Ovary (tissue), 9 donors: Measurements from ENCODE around the gene CERKL. TPM values are rescaled to one million over a fixed set of nuclear protein-coding genes. Genes with fewer than 3 reads are reported as not detected.

ENCODE experiments used
- DNase-seq, 5 donors: peaks; one replicate each; pipeline ENCODE4 v3.0.0-alpha.2; 2019 to 2020
- H3K27ac ChIP-seq, 2 donors: fragments of 200-600 bp; one replicate each; pipeline versions ENCODE4 v1.5.1 to v1.8.0; 2019 to 2022
- H3K27me3 ChIP-seq: fragments of 200-600 bp; one replicate; pipeline ENCODE4 v1.8.0; 2022
- H3K36me3 ChIP-seq: fragments of 200-600 bp; sonication (generic); one replicate; pipeline ENCODE4 v1.5.1; 2019
- H3K4me1 ChIP-seq: one replicate; pipeline ENCODE4 v1.8.1; 2013; ENCODE audit warnings: mild to moderate bottlenecking, moderate library complexity; ENCODE audit not compliant: insufficient read depth
- H3K4me3 ChIP-seq: fragments of 200-600 bp; sonication (generic); one replicate; pipeline ENCODE4 v1.5.1; 2017
- H3K9me3 ChIP-seq, 2 donors: fragments of 200-600 bp in 1 of 2; sonication (generic) in 1 of 2; one replicate each; pipeline versions ENCODE4 v1.5.1 to v1.8.1; 2013 to 2019; ENCODE audit warnings: mild to moderate bottlenecking in 1 of 2, moderate library complexity in 1 of 2
- CTCF ChIP-seq, 3 donors: fragments of 450-650 bp in 2 of 3; fragments of 200-600 bp in 1 of 3; IDR thresholded peaks; one replicate each; pipeline versions ENCODE4 v1.5.1 to v1.8.0; 2016 to 2022; ENCODE audit warnings: antibody characterized with exemption in 3 of 3, mild to moderate bottlenecking in 1 of 3
- EP300 ChIP-seq: sonication (generic); formaldehyde crosslinking; IDR thresholded peaks from one replicate; pipeline ENCODE4 v1.6.1; 2017; ENCODE audit warnings: antibody characterized with exemption
- POLR2A ChIP-seq: fragments of 450-650 bp; IDR thresholded peaks from one replicate; pipeline ENCODE4 v1.6.1; 2017; ENCODE audit warnings: antibody characterized with exemption, mild to moderate bottlenecking, moderate library complexity
- WGBS, 3 donors: extraction: QIAGEN DNeasy Blood & Tissue Kit in 1 of 3; methylation state at CpG; one replicate each; pipeline versions ENCODE4 v1.1.5 to v1.1.7; 2013 to 2017; 5-methylcytosine and 5-hydroxymethylcytosine counted together
- intact Hi-C, 4 donors: fragments of 100-400 bp; cut with DNase I; formaldehyde crosslinking; loops; one replicate each; pipeline versions ENCODE4 v1.11.0 to v1.15.1; 2022 to 2023
- polyA plus RNA-seq, 2 donors: library from polyadenylated mRNA; stranded (reverse); fragments of 200-250 nt in 1 of 2; fragments of 350-450 nt in 1 of 2; fragmentation: Illumina TruSeq in 1 of 2; extraction: RNeasy Lipid Tissue Mini Kit (QIAGEN cat#74804) in 1 of 2; gene quantifications; one replicate each; pipeline ENCODE4 v1.2.3, GENCODE V29; 2013 to 2014
- total RNA-seq, 7 donors: library from RNA; depleted of rRNA in 2 of 7; stranded (reverse); fragments of >200 nt in 2 of 7; fragmentation: NEBNext Ultra II Directional in 3 of 7; extraction: Animal tissue kit (Norgen Biotek cat#: 25700) in 3 of 7; gene quantifications; one replicate each; pipeline versions ENCODE4 v1.1.0 to v1.2.4, GENCODE V29; 2016 to 2023
- donor health status: DM: no; HTN: no; CAD: no; lungs with moderate emphysema.
- donor health status: DM: no; HTN: no; CAD: no.
- donor health status: Bipolar disorder and iron deficiency.
- donor health status: DM: yes; HTN: yes; CAD: no.
- donor health status: DM: no; HTN: no; CAD: no.
- donor health status: DM: yes; HTN: yes; CAD: no.

The CERKL gene
- total and polyA plus RNA-seq, 9 donors = 0.11 to 6.5 (median 0.22) TPM; not detected in 2

DNA sequence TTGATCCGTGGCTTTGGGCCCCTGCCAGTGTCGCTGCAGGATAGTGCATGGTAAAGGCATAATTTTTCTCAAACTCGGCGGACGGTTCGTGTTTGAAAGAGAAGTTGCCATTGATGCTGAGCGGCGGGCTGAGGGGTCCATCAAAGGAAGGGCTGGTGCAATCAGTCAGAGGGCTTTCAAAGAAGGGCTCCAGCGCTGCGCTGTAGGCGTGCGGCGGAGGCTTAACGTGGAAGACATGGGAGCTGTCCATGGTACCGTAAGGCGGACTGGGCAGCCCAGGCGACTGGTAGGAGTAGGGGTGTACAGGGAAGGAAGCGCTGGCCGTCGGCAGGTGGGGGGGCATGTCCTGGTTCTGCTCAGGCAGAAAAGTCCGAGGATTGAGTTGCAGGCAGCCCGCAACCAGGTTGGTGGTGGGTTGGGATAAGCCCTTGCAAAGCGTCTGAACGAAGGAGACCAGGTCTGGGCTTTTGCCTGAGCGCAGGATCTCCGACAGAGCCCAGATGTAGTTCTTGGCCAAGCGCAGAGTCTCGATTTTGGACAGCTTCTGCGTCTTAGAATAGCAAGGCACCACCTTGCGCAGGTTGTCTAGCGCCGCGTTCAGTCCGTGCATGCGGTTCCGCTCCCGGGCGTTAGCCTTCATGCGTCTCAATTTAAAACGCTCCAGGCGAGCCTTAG lies 21.1 kb upstream of the CERKL start:
- no peak overlapping the region for H3K4me3 ChIP-seq
- peak in 3 of 5 donors; percentile 38 to 52 (median 43) for DNase-seq
- no peaks in the 10 kb centered on the region for H3K4me1 ChIP-seq
- H3K27me3 ChIP-seq = no peaks in the 10 kb centered on the region
- TF ChIP-seq EP300 = no peak
- no peak for TF ChIP-seq CTCF (IDR thresholded peaks at IDR 0.05)
- no peak for TF ChIP-seq POLR2A
- no peak overlapping the region for H3K27ac ChIP-seq
- H3K36me3 ChIP-seq = no peaks in the 10 kb centered on the region
- 5 to 10% (median 8%) methylated on average over 41 of the region's 41 CpGs for WGBS, 3 donors
- intact Hi-C loops = no loop called here
- H3K9me3 ChIP-seq = no peaks in the 10 kb centered on the region

DNA sequence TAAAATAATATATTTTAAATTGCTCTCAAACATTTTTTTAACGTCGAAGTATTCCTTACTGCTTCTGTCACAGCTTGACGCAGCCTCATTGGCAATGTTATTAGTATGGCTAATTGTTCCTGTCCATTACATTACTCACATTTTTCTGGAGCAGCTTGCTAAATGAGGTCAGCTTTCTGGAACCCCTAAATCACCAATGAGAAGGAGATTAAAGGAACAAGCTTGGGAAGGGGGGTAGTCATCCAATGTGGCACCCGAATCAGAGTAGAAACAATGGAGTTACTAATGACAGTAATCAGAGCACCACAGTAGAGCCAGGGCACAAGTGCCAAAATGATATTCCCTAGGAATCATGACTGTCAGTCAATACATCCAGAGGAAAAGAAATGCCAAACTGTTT lies 18.3 kb upstream of the CERKL start:
- no peaks in the 10 kb centered on the region for H3K27me3 ChIP-seq
- TF ChIP-seq CTCF (IDR thresholded peaks at IDR 0.05) (no peak), EP300 (no peak), POLR2A (no peak)
- no peaks in the 10 kb centered on the region for H3K9me3 ChIP-seq
- H3K4me3 ChIP-seq = no peak overlapping the region
- intact Hi-C loops = no loop called here
- no peaks in the 10 kb centered on the region for H3K4me1 ChIP-seq
- no peak overlapping the region for H3K27ac ChIP-seq
- WGBS, 3 donors = 25 to 31% (median 30%) methylated on average over 4 of the region's 4 CpGs
- H3K36me3 ChIP-seq = no peaks in the 10 kb centered on the region
- no peak for DNase-seq

DNA sequence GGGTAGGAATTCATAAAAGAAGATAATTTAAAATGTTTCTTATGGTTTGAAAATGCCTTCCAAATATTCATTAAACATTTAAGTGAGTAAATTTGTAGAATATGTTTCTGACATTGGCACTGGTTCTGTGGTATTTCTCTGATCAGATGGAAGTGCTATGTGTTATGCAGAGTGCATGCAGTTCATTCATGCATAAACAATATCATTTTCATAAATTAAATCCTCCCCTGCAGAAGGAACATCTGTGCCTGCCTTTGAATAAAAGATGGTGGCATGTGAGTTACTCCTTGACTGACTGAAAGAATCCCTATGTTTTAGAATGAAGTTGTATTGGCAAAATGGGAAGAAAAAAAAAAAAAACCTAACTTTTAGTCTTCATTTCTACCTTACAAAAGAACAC lies 17.6 kb upstream of the CERKL start:
- no peak for DNase-seq
- Histone ChIP-seq H3K36me3 (no peaks in the 10 kb centered on the region), H3K27me3 (no peaks in the 10 kb centered on the region), H3K4me3 (no peak overlapping the region), H3K27ac (no peak overlapping the region), H3K9me3 (no peaks in the 10 kb centered on the region), H3K4me1 (no peaks in the 10 kb centered on the region)
- intact Hi-C loops = no loop called here
- TF ChIP-seq POLR2A (no peak), CTCF (IDR thresholded peaks at IDR 0.05) (no peak), EP300 (no peak)

GRCh38 chr2:181673173-181673572 lies 16.3 kb upstream of the CERKL start:
- no peaks in the 10 kb centered on the region for H3K27me3 ChIP-seq
- DNase-seq = no peak
- no peaks in the 10 kb centered on the region for H3K36me3 ChIP-seq
- no peak overlapping the region for H3K4me3 ChIP-seq
- WGBS, 3 donors = 56 to 78% (median 68%) methylated on average over 2 of the region's 2 CpGs
- intact Hi-C loops = no loop called here
- H3K9me3 ChIP-seq = no peaks in the 10 kb centered on the region
- no peaks in the 10 kb centered on the region for H3K4me1 ChIP-seq
- TF ChIP-seq CTCF (IDR thresholded peaks at IDR 0.05) = no peak
- no peak for TF ChIP-seq EP300
- no peak for TF ChIP-seq POLR2A
- H3K27ac ChIP-seq = no peak overlapping the region
